Activated CD8-positive, alpha-beta memory T cell treated with anti-CD3 and anti-CD28 coated beads, Interleukin-2, amount 10 ng/mL, durations not matched to agents 7 days and 5 days (primary cell): ENCODE results near the gene SLC16A14. TPM values are rescaled to one million over a fixed set of nuclear protein-coding genes. Genes with fewer than 3 reads are reported as not detected.

ENCODE experiments used
- ATAC-seq: fragments of 150-1000 bp; cut with Tn5 transposase; one replicate; pipeline ENCODE4 v1.10.0; 2021; ENCODE audit warnings: moderate library complexity
- CTCF ChIA-PET: fragments of 350-600 bp; sonication (Branson Sonifier 250); formaldehyde crosslinking; loops from one replicate; lab custom pipeline; 2021; ENCODE audit warnings: antibody characterized with exemption; lab: Charles Lee
- DNase-seq: peaks from one replicate; pipeline ENCODE4 v3.0.0-alpha.2; 2020
- H3K27ac Mint-ChIP-seq: one replicate; pipeline ENCODE4 v1.8.0; 2021; ENCODE audit warnings: mild to moderate bottlenecking, mixed read lengths
- H3K27me3 Mint-ChIP-seq: one replicate; pipeline ENCODE4 v1.8.0; 2021; ENCODE audit warnings: mixed read lengths
- H3K36me3 Mint-ChIP-seq: one replicate; pipeline ENCODE4 v1.8.0; 2021; ENCODE audit warnings: mild to moderate bottlenecking, mixed read lengths
- H3K4me1 Mint-ChIP-seq: one replicate; pipeline ENCODE4 v1.8.0; 2021; ENCODE audit warnings: mixed read lengths
- H3K4me3 Mint-ChIP-seq: one replicate; pipeline ENCODE4 v1.8.0; 2021; ENCODE audit warnings: mild to moderate bottlenecking, moderate library complexity, mixed read lengths
- H3K9me3 Mint-ChIP-seq: one replicate; pipeline ENCODE4 v1.8.0; 2022; ENCODE audit warnings: low read depth, mixed read lengths
- total RNA-seq, 2 experiments: library from RNA; stranded (reverse); gene quantifications; one replicate each; pipeline ENCODE4 v1.2.3, GENCODE V29; 2021

SLC16A14 gene
- total RNA-seq, 2 experiments from 2014 or later, result 0.47 TPM

DNA sequence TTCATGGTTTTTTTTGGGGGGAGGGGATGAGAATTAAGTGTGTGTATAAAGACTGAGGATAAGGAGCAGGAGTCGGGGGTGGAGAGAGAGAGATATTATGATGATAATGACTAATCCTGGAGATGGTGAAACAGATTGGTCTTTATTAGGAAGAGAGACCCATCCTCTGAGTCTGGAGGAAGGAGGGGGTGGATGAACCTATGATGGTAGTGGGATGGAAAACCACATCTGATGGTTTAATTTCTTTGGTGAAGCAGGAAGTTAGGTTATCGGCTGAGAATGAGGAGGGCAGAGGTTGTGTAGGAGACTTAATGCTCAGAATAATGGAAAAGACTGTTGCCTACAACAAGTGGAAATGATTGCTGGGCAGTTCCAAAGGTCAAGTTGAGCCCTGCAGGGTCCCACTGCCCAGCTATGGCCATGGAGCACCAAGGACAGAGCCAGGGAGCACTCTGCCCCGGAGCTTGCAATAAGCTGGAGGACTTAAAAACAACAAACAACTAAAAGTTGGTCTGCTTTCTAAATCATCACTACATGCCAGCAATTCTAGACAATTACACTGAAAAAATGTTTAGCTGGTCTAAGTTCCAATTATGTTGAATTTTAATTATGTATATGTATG is 7.9 kb downstream of the SLC16A14 start:
- Mint-ChIP-seq H3K36me3 (peaks cover 3% of the 10 kb centered on the region), H3K27me3 (peaks cover 19% of the 10 kb centered on the region), H3K27ac (no peak overlapping the region), H3K9me3 (no peaks in the 10 kb centered on the region), H3K4me3 (no peak overlapping the region), H3K4me1 (peaks cover 4% of the 10 kb centered on the region)
- CTCF ChIA-PET, result no interaction called here
- no peak for ATAC-seq
- DNase-seq, result no peak

- ATAC-seq (no peak), DNase-seq (no peak)
- peaks cover 2% of the 10 kb centered on the region for H3K36me3 Mint-ChIP-seq
- CTCF ChIA-PET, result interaction anchor here (1.3 to 1.4 kb wide), 2 partner anchors 13 to 46 kb away, joined by 3 to 4 read pairs; no protein-coding TSS in a partner anchor
- no peak overlapping the region for H3K4me3 Mint-ChIP-seq
- H3K9me3 Mint-ChIP-seq, result no peaks in the 10 kb centered on the region
- H3K27ac Mint-ChIP-seq, result no peak overlapping the region
- no peaks in the 10 kb centered on the region for H3K4me1 Mint-ChIP-seq
- peaks cover 3% of the 10 kb centered on the region for H3K27me3 Mint-ChIP-seq
These were observed 14.8 kb downstream of the SLC16A14 start for GRCh38 chr2:230053753-230054478.

- H3K27me3 Mint-ChIP-seq, result peaks cover 3% of the 10 kb centered on the region
- H3K4me3 Mint-ChIP-seq, result no peak overlapping the region
- DNase-seq, result no peak
- no peaks in the 10 kb centered on the region for H3K36me3 Mint-ChIP-seq
- H3K27ac Mint-ChIP-seq, result no peak overlapping the region
- H3K4me1 Mint-ChIP-seq, result no peaks in the 10 kb centered on the region
- no peak for ATAC-seq
- CTCF ChIA-PET, result no interaction called here
- no peaks in the 10 kb centered on the region for H3K9me3 Mint-ChIP-seq
These were observed 16.4 kb downstream of the SLC16A14 start for GRCh38 chr2:230052299-230052698.

- Mint-ChIP-seq H3K27ac (no peak overlapping the region), H3K9me3 (no peaks in the 10 kb centered on the region), H3K4me1 (no peaks in the 10 kb centered on the region), H3K27me3 (peaks cover 3% of the 10 kb centered on the region), H3K4me3 (no peak overlapping the region), H3K36me3 (no peaks in the 10 kb centered on the region)
- CTCF ChIA-PET, result interaction anchor here (1.6 kb wide), 1 partner anchor 17 kb away, joined by 6 read pairs; no protein-coding TSS in a partner anchor
- no peak for ATAC-seq
- DNase-seq, result no peak
These were observed 18.6 kb downstream of the SLC16A14 start for GRCh38 chr2:230050136-230050535.

GRCh38 chr2:230048010-230048671 is 20.6 kb downstream of the SLC16A14 start:
- H3K4me1 Mint-ChIP-seq, result no peaks in the 10 kb centered on the region
- no peaks in the 10 kb centered on the region for H3K27me3 Mint-ChIP-seq
- no peak overlapping the region for H3K4me3 Mint-ChIP-seq
- DNase-seq, result no peak
- no peak for ATAC-seq
- H3K36me3 Mint-ChIP-seq, result no peaks in the 10 kb centered on the region
- CTCF ChIA-PET, result interaction anchor here (1.2 kb wide), 1 partner anchor 22 kb away, joined by 5 read pairs; no protein-coding TSS in a partner anchor
- H3K9me3 Mint-ChIP-seq, result no peaks in the 10 kb centered on the region
- H3K27ac Mint-ChIP-seq, result no peak overlapping the region

GRCh38 chr2:230046491-230046890 is 22.2 kb downstream of the SLC16A14 start:
- H3K27ac Mint-ChIP-seq, result no peak overlapping the region
- H3K9me3 Mint-ChIP-seq, result no peaks in the 10 kb centered on the region
- H3K4me1 Mint-ChIP-seq, result no peaks in the 10 kb centered on the region
- no peaks in the 10 kb centered on the region for H3K36me3 Mint-ChIP-seq
- H3K4me3 Mint-ChIP-seq, result no peak overlapping the region
- CTCF ChIA-PET, result no interaction called here
- peaks cover 2% of the 10 kb centered on the region for H3K27me3 Mint-ChIP-seq
- ATAC-seq, result no peak
- DNase-seq, result no peak

DNA sequence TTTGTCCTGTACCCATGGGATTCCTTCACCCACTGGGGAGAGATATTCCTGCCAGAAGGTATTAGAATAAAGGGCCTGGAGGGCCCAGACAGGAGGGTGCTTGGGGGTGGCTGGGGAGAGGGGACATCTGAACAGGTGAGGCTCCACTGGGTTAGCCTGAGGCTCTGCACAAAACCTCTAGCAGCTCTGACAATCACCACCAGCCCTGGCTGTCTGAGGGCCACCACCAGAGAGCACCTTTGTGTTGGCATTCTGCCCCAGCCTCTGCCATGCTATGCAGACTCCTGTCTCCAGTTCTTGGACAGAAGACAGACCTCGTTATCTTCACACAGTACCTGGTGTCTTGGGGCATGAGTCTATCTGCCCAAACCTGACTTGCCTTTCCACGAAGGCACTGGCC is 25.3 kb downstream of the SLC16A14 start:
- CTCF ChIA-PET, result no interaction called here
- H3K4me3 Mint-ChIP-seq, result no peak overlapping the region
- no peaks in the 10 kb centered on the region for H3K9me3 Mint-ChIP-seq
- peaks cover 11% of the 10 kb centered on the region for H3K27me3 Mint-ChIP-seq
- no peaks in the 10 kb centered on the region for H3K36me3 Mint-ChIP-seq
- no peak for DNase-seq
- no peaks in the 10 kb centered on the region for H3K4me1 Mint-ChIP-seq
- no peak for ATAC-seq
- no peak overlapping the region for H3K27ac Mint-ChIP-seq

DNA sequence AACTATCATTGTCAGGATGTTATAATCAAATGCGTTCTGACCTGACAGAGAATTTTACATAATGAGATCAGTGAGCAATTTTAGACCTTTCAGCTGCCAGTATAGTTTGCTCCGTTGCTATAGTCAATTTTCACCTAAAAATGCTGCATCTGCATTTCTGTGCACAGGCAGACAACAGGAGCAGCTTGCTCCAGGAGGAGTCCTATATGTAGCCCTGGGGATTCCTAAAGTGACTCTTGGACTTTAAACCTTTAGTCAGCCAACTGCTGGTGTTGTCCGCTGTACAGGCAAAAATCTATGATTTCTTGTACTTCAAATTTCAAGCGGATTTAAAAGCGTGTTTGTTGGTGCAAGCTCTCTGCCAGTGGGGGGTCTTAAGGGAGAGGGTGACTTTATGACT is 25.7 kb downstream of the SLC16A14 start:
- CTCF ChIA-PET, result no interaction called here
- H3K4me3 Mint-ChIP-seq, result no peak overlapping the region
- no peak overlapping the region for H3K27ac Mint-ChIP-seq
- ATAC-seq (no peak), DNase-seq (no peak)
- no peaks in the 10 kb centered on the region for H3K36me3 Mint-ChIP-seq
- no peaks in the 10 kb centered on the region for H3K4me1 Mint-ChIP-seq
- H3K9me3 Mint-ChIP-seq, result no peaks in the 10 kb centered on the region
- H3K27me3 Mint-ChIP-seq, result peaks cover 11% of the 10 kb centered on the region

GRCh38 chr2:230042195-230042594 is 26.5 kb downstream of the SLC16A14 start:
- ATAC-seq (no peak), DNase-seq (no peak)
- Mint-ChIP-seq H3K4me3 (no peak overlapping the region), H3K36me3 (no peaks in the 10 kb centered on the region), H3K27ac (no peak overlapping the region), H3K27me3 (peaks cover 13% of the 10 kb centered on the region), H3K4me1 (no peaks in the 10 kb centered on the region), H3K9me3 (no peaks in the 10 kb centered on the region)
- CTCF ChIA-PET, result no interaction called here

- no peaks in the 10 kb centered on the region for H3K9me3 Mint-ChIP-seq
- no peaks in the 10 kb centered on the region for H3K36me3 Mint-ChIP-seq
- H3K4me1 Mint-ChIP-seq, result no peaks in the 10 kb centered on the region
- DNase-seq (no peak), ATAC-seq (no peak)
- H3K4me3 Mint-ChIP-seq, result no peak overlapping the region
- no peak overlapping the region for H3K27ac Mint-ChIP-seq
- CTCF ChIA-PET, result interaction anchor here (1.2 to 2.0 kb wide), 3 partner anchors 15 to 45 kb away, joined by 3 to 7 read pairs (median 4); no protein-coding TSS in a partner anchor
- H3K27me3 Mint-ChIP-seq, result peaks cover 6% of the 10 kb centered on the region
These were observed 45.4 kb downstream of the SLC16A14 start for GRCh38 chr2:230023313-230023712.

DNA sequence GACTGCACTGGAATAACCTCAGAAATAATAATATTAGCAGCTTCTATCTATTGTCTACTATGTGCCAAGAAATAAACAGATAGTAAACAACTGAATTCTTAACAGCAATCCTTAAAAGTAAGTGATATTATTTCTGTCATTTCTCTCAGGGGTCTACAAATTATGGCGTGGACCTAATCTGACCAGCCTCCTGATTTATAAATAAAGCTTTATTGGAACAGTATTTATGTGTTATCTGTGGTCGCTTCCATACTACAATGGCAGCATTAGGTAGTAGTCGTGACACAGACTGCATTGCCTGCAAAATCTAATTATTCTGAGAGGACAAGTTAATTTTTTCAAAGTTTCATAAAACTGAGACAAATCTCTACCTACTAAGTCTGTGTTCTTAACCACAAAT is 49.0 kb downstream of the SLC16A14 start:
- CTCF ChIA-PET, result interaction anchor here (0.9 to 2.1 kb wide), 4 partner anchors 10 to 140 kb away, joined by 3 to 7 read pairs (median 4); no protein-coding TSS in a partner anchor
- Mint-ChIP-seq H3K4me1 (no peaks in the 10 kb centered on the region), H3K4me3 (no peak overlapping the region), H3K27ac (no peak overlapping the region), H3K27me3 (peaks cover 6% of the 10 kb centered on the region), H3K9me3 (no peaks in the 10 kb centered on the region), H3K36me3 (peaks cover 2% of the 10 kb centered on the region)
- DNase-seq (no peak), ATAC-seq (no peak)

- Mint-ChIP-seq H3K4me3 (no peak overlapping the region), H3K4me1 (no peaks in the 10 kb centered on the region), H3K27me3 (peaks cover 6% of the 10 kb centered on the region), H3K27ac (no peak overlapping the region), H3K36me3 (peaks cover 2% of the 10 kb centered on the region), H3K9me3 (no peaks in the 10 kb centered on the region)
- CTCF ChIA-PET, result no interaction called here
- ATAC-seq, result no peak
- no peak for DNase-seq
These were observed 50.6 kb downstream of the SLC16A14 start for GRCh38 chr2:230018153-230018552.

DNA sequence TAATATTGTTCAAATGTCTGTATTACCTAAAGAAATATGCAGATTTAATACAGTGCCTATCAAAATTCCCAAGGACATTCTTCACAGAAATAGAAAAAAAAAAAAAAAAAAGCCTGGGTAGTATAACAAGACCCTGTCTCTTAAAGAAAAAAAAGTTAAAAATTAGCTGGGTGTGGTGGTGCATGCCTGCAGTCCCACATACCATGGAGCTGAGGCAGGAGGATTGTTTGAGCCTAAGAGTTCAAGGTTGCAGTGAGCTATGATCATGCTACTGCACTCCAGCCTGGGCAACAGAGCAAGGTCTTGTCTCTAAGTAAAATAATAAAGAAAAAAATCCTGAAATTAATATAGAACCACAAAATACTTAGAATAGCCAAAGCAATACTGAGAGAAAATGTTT is 51.9 kb downstream of the SLC16A14 start:
- no peak for DNase-seq
- Mint-ChIP-seq H3K4me1 (no peaks in the 10 kb centered on the region), H3K36me3 (peaks cover 2% of the 10 kb centered on the region), H3K9me3 (no peaks in the 10 kb centered on the region), H3K27me3 (peaks cover 6% of the 10 kb centered on the region), H3K27ac (no peak overlapping the region), H3K4me3 (no peak overlapping the region)
- CTCF ChIA-PET, result interaction anchor here (0.9 to 2.3 kb wide), 2 partner anchors 8 to 143 kb away, joined by 3 to 7 read pairs; no protein-coding TSS in a partner anchor
- no peak for ATAC-seq
